HG03280 (cell line): ENCODE data around the gene SOX10.

Experiments used
- ATAC-seq: cut with Tn5 transposase; IDR thresholded peaks from one replicate; pipeline ENCODE4 v1.9.1; 2021; ENCODE audit warnings: mild to moderate bottlenecking, moderate library complexity; ENCODE audit not compliant: unreplicated experiment

SOX10 gene

DNA sequence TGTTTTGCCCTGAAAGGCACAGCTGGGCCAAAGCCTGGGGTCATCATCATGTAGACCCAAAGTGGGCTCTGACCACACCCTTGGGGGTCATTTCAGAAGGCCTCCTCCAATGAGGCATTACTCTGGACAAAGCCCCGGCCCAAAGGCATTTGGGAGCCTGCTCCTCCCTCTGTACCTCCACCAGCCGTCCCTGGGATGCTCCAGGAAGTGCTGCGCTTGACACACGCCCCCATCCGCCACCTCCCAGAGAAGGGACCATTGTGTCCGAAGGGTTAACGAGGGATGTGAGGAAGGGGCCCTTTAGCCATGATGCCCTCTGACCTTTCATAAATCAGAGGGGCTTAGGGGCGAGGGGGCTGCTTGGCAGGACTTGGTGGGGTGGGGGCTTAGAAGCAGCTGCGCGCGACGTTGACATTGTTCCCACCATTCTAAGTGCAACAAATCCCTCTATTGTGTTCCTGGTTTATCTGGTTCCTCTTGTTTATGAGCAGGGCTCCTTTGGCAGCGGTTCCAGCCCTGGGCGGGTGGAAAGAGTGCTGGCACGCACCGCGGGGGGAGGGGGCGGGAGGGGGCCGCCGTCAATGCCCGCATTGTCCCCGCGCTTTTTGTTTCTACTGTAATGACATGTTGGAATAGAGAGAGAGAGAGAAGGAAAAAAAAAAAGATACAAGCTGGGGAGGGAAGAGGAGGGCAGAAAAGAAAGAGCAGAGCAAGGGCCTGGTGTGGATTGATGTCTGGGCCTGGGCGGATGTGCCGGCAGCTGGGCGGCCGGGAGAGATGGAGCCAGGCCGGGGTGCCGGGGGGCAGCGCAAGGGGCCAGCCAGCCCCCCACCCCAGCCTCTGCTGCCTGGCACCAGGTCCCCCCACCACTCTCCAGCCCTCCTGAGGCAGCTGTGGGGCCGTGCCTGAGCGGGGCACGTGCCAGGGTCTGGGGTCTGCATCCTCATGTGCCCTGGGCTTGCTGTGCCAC is 32.1 kb upstream of the SOX10 start:
- no peak for ATAC-seq

DNA sequence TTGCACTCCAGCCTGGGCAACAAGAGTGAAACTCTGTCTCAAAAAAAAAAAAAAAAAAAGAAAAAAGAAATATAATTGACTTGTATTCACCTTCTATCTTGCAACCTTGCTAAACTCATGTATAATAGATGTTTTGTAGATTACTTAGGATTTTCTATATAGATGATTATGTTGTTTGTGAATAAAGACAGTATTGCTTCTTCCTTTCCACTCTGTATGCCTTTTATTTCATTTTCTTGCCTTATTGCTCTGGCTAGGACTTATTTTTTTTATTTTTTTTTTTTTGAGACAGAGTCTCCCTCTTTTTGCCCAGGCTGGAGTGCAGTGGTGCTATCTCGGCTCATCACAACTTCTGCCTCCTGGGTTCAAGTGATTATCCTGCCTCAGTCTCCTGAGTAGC is 29.7 kb upstream of the SOX10 start:
- no peak for ATAC-seq

DNA sequence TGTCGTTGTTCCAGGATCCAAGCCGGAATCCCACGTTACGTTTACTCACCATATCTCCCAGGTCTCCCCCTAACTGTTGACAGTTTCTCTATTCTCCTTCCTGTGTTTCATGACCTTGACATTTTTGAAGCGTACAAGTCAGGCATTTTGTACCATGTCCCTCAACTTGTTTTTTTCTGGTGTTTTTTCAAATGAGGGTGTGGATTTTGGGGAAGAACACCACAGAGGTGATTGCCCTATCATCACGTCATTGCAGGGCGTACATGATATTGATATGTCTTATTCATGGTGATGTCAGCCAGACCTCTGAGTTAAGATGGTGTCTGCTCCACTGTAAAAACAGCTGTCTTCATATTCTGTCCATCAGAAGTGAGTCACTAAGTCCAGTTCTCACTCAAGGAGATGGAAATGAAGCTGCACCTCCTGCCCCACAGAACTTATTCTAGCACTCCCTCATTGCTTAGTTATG is 28.3 kb upstream of the SOX10 start:
- no peak for ATAC-seq

- ATAC-seq = no peak
Observed at GRCh38 chr22:38009000-38009806, 24.8 kb upstream of the SOX10 start.

DNA sequence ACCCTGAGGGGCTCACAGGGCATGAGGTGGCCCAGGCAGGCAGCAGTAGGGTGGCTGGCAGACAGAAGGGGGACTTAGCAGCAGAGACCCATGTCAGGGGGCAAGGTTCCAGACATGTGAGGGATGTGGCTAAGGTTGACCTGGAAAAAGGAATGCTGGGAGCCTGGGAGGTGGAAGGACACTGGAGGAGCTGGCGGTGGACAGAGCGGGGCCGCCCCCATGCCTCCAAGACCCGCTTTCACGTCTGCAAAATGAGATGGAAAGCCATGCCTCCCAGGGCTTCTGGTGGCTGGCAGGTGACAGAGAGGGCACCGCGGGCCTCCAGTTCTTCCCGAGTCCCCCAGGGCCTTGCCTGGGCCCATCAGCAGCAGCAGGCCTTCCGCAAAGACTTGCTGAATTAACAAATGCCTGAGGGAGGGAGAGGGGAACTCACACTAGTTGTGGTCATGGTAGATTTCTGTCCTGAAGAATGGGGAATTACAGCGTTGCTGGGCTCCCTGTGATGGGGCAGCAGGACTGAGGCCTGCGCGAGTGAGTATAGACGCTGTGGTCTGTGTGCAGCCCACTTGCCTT is 23.1 kb upstream of the SOX10 start:
- ATAC-seq = no peak

- no peak for ATAC-seq
Observed at GRCh38 chr22:38006906-38007305, 22.6 kb upstream of the SOX10 start.

DNA sequence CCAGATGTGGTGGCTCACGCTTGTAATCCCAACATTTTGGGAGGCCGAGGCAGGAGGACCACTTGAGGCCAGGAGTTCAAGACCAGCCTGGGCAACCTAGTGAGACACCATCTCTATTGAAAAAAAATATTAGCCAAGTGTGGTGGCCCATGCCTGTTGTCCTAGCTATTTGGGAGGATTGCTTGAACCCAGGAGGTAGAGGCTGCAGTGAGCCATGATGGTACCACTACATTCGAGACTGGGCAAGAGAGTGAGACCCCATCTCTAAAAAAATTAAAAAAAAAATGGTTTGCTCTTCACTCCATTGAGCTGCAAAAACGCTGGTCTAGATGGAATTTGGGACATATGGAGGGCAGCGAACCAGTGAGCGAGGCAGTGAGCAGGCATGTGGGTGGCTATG is 21.6 kb upstream of the SOX10 start:
- no peak for ATAC-seq

DNA sequence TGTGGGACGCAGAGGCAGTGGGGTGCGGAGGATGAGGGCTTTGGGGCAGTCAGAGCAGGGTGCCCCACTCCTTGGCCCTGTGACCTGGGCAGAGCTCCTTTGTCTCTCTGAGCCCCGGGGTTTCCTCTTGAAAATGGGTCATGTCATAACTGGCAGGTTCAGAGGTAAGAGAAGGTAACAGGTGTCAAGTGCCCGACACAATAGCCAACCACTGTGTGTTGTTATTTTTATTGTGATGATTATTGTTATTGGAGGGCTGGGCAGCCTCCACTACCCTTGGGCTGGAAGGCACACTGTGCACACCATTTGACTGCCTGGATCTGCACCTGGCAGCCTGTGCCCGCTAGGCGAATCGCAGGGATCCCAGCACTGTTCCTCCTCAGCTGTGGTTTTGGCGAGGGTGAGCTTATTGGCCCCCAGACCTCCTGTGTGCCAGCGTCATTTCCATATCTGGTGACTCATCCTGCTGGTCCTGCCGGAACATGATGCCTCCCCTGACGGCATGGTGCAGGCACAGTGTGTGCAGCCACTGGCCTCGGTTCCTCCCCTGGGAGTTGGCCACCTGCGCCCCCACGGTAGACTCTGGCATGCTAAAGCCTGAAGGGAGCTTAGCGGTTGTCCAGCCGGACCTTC is 15.4 kb upstream of the SOX10 start:
- ATAC-seq = no peak

DNA sequence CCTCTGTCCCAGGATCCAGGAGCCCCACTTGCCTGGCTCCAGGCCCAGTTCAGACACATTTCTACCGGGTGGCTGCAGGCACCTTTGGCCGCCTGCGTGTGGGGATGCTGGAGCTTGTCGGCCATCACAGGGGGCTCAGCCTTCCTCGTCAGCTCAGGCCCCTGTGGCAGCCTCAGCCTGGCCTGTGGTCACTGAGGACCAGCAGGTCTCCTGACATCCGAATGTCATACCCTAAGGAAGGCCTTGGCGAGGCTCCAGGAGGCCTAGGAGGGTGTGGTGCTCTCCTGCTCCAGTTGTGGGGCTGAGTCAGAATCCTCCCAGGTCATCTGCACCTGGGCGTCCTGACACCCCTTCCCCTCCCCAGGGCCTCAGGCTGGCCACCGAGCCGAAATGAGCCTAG is 14.9 kb upstream of the SOX10 start:
- no peak for ATAC-seq

DNA sequence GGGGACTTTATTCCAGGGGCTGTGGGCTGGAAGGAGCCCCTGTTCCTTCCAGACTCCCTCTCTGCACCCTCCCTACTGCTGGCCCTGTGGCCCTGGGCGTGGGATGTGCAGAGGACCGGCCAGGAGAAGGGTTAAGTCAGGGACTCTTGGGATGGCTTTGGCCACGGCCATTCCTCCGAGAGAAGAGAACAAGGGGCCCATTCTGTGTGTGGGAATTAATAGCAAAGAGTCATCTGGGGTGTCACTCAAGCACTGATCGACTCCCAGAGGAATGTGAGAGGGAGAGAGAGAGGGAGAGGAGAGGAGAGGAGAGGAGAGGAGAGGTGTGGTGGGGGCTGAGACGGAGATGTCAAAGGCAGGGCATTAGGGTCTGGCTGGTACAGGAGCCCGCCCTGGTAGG is 14.2 kb upstream of the SOX10 start:
- ATAC-seq = no peak

DNA sequence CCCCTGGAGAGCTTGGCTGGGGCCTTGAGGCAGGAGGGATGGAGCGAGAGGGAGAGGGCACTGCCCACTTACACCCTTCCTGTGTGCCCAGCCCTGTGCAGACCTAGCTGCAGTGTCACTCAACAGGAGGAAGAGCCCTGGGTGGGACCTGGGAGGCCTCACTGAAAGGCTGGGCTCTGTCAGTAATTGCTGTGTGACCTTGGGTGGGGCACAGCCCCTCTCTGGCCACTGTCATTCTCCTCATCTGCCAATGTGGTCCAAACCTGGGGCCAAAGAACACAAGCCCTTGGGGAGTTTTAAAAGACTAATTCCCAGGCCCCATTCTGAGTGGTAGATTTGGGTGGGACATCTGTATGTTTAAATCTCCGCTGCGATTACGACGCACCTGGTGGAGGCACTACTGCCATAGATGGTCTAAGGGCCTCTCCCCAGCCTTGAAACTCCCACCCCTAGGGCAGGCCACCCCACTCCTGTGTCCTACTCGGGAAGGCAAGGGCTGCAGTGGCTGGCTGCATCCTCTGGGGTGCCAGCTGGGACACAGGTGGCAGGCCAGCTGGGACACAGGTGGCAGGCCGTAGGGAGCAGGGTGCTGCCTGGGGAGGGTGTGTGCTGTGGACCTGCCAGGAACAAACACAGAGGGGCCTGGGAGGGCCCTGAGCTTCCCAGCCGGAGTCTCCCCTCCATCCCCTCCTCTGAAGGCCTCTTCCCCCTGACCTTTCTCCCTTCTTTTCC is 12.3 kb upstream of the SOX10 start:
- no peak for ATAC-seq

GRCh38 chr22:37996079-37996478 is 11.7 kb upstream of the SOX10 start:
- no peak for ATAC-seq

DNA sequence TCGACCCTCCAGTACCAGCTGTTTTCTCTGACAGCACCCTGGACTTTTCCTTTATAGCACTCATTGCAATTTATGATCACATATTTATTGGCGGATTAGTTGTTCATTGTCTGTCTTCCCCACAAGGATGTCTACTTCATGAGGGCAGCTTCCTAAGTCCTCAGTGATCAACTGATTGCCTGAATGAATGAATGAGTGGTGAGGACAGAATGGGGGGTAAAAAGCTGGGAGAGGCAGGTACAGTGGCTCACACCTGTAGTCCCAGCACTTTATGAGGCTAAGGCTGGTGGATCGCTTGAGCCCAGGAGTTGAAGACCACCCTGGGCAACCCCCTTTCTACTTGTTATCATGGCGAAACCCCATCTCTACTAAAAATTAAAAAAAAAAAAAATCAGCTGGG is 11.1 kb upstream of the SOX10 start:
- no peak for ATAC-seq

GRCh38 chr22:37994982-37995381 is 10.6 kb upstream of the SOX10 start:
- no peak for ATAC-seq

DNA sequence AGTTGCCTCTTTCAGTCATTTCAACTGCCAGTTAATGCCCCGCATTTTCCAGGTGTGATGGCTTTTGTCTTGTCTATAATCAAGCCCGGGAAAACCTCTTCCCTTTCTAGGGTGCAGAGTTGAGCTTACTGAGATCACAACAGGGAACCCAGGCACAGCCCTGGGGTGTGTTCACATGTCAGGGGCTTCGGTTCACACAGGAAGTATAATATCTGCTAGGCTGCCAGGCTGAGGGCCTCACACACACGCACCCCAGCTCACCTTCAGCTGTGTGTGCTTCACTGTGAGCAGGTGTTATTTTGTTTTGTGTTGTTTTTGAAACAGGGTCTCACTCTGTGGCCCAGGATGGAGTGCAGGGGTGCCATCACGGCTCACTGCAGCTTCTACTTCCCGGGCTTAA is 9.7 kb upstream of the SOX10 start:
- ATAC-seq = no peak

DNA sequence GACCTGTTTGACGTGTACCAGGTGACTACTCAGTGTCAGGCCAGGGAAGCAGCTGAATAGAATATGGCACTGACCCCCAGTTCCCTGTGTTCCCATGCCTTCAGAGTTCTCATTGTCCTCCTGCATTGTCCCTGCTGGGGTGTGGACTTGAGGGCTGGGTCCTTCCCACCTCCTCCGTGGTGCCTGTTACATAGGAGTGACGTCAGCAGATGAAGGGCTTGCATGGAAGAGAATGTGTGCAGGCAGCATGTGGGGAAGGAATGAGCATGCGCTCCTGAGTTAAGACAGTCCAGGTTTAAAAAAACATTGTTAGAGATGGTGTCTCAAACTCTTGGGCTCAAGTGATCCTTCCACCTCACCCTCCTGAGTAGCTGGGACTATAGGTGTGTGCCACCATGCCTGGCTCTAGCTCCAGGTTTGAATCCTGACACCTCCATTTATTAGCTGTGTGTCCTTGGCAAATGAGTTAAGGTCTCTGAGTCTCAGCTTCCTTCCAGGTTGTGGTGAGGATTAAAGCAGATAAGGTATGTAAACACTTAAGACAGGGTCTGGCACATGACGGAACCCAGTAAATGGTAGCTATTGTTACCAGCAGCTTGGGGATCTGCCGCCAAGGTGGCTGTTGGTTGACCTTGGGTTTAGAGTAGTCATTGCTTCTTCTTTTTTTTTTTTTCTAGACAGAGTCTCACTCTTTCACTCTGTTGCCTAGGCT is 7.5 kb upstream of the SOX10 start:
- no peak for ATAC-seq

- ATAC-seq = no peak
Observed at GRCh38 chr22:37990862-37991261, 6.5 kb upstream of the SOX10 start.

GRCh38 chr22:37990301-37990700 is 5.9 kb upstream of the SOX10 start:
- ATAC-seq = no peak

DNA sequence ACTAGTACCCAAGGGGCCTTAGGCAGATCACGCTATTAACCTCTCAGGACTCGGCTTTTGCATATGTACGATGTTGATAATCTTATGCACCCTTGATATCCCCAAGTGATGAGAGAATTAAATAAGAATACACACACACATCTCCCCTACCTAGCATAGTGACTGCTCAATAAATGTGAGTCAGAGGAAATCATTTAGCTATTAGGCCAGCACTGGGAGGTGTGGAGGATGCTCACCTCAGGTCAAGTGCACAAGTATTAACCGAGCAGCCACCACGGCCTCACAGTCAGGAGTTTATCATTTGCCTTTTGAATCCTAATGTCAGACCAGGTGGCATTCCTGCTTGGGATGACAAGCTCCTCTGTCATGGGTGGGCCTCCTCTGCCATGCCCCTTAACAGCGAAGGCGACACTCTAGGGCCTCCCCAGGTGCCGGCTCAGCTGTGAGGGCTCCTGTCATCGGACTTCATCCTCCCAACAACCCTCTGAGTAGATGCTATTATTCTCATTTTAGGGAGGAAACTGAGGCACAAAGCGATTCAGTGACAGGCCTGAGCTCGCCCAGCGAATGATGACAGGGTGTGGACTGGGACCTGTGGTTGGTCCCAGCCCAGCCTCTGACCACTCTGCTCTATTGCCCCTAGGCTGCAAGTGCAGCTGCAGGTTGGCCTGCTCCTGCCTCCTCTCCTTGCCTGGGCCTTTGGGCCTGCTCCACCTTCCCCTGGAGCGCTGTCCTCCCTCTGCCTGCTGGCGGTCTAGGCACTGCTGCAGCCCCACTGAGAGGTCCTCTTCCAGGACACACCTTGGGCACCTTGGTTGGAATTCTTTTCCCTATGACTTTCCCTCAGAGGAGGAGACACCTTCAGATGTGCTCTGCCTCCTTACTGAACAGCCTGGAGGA is 5.0 kb upstream of the SOX10 start:
- no peak for ATAC-seq
